GM23338 (cell line): ENCODE data around the gene GRN. TPM values are rescaled to one million over a fixed set of nuclear protein-coding genes. Genes with fewer than 3 reads are reported as not detected.
A peak's percentile ranks its signal among the peaks of the same experiment; 100 is the strongest.

Source experiments
- ATAC-seq: fragments of 200-7000 bp; cut with Tn5 transposase; 3 replicates; pipeline ENCODE4 v1.9.1; 2020
- DNase-seq: peaks from one replicate; pipeline ENCODE4 v3.0.0-alpha.2; 2015; ENCODE audit warnings: low spot score
- H2AFZ ChIP-seq: fragments of 200-600 bp; sonication (generic); 2 replicates; pipeline ENCODE4 v1.8.0; 2016; ENCODE audit warnings: antibody characterized with exemption, mild to moderate bottlenecking, moderate library complexity
- H3F3A ChIP-seq: fragments of 200-600 bp; sonication (generic); replicated peaks from 2 replicates; pipeline ENCODE4 v1.8.0; 2017; ENCODE audit warnings: antibody characterized with exemption, mixed run types, low read depth
- H3K27ac ChIP-seq: fragments of 200-600 bp; sonication (generic); 2 replicates; pipeline ENCODE4 v1.6.1; 2016; ENCODE audit warnings: low read depth
- H3K27me3 ChIP-seq: fragments of 200-600 bp; sonication (generic); 2 replicates; pipeline ENCODE4 v1.8.0; 2016; ENCODE audit warnings: mild to moderate bottlenecking, mixed run types, moderate library complexity; ENCODE audit not compliant: insufficient read depth
- H3K36me3 ChIP-seq: fragments of 200-600 bp; sonication (generic); 2 replicates; pipeline ENCODE4 v1.8.0; 2016; ENCODE audit warnings: mild to moderate bottlenecking; ENCODE audit not compliant: insufficient read depth
- H3K4me1 ChIP-seq: fragments of 200-600 bp; sonication (generic); 2 replicates; pipeline ENCODE4 v1.8.0; 2016; ENCODE audit warnings: mild to moderate bottlenecking, moderate library complexity; ENCODE audit not compliant: insufficient read depth
- H3K4me2 ChIP-seq: fragments of 200-600 bp; sonication (generic); 2 replicates; pipeline ENCODE4 v1.7.1; 2017; ENCODE audit warnings: mixed run types
- H3K4me3 ChIP-seq: fragments of 200-600 bp; sonication (generic); 2 replicates; pipeline ENCODE4 v1.6.1; 2016; ENCODE audit warnings: mixed run types
- H3K79me2 ChIP-seq: fragments of 200-600 bp; sonication (generic); replicated peaks from 2 replicates; pipeline ENCODE4 v1.8.0; 2017; ENCODE audit warnings: mild to moderate bottlenecking; ENCODE audit not compliant: insufficient read depth
- H3K9me2 ChIP-seq: fragments of 200-600 bp; sonication (generic); 2 replicates; pipeline ENCODE4 v1.8.0; 2017; ENCODE audit not compliant: insufficient read depth
- H4K20me1 ChIP-seq: fragments of 200-600 bp; sonication (generic); replicated peaks from 2 replicates; pipeline ENCODE4 v1.8.0; 2017; ENCODE audit warnings: mild to moderate bottlenecking; ENCODE audit not compliant: insufficient read depth
- H3K27ac Mint-ChIP-seq: 2 replicates; pipeline ENCODE4 v1.8.0; 2020; ENCODE audit warnings: inconsistent platforms, mild to moderate bottlenecking, moderate library complexity, mixed read lengths
- H3K27me3 Mint-ChIP-seq: 3 replicates; pipeline ENCODE4 v1.8.0; 2022; ENCODE audit warnings: low read depth, mild to moderate bottlenecking, moderate library complexity, mixed read lengths, inconsistent platforms; ENCODE audit not compliant: insufficient read depth, poor library complexity
- H3K36me3 Mint-ChIP-seq: 3 replicates; pipeline ENCODE4 v1.8.0; 2021; ENCODE audit warnings: low read depth, mild to moderate bottlenecking, inconsistent platforms, moderate library complexity, mixed read lengths
- H3K4me1 Mint-ChIP-seq: 3 replicates; pipeline ENCODE4 v1.8.0; 2020; ENCODE audit warnings: mild to moderate bottlenecking, inconsistent platforms, mixed read lengths
- H3K4me3 Mint-ChIP-seq: 3 replicates; pipeline ENCODE4 v1.8.0; 2021; ENCODE audit warnings: moderate library complexity, mild to moderate bottlenecking, inconsistent platforms, mixed read lengths
- H3K9me3 Mint-ChIP-seq: 3 replicates; pipeline ENCODE4 v1.8.0; 2020; ENCODE audit warnings: moderate library complexity, mild to moderate bottlenecking, inconsistent platforms, mixed read lengths
- CREB1 ChIP-seq: fragments of 250-450 bp; sonication (Bioruptor Pico); IDR thresholded peaks from 2 replicates; pipeline ENCODE4 v1.5.0; 2020; ENCODE audit warnings: low read depth, mild to moderate bottlenecking, moderate library complexity
- CTCF ChIP-seq, 2 experiments: fragments of 200-600 bp in 1 of 2; sonication (generic) in 1 of 2; conservative IDR thresholded peaks; 2 replicates each; pipeline versions ENCODE4 v1.5.1 to v1.6.1; 2016 to 2017; ENCODE audit warnings: antibody characterized with exemption in 2 of 2, low read depth in 2 of 2, mild to moderate bottlenecking in 2 of 2, moderate library complexity in 1 of 2
- NANOG ChIP-seq: IDR thresholded peaks from 2 replicates; pipeline ENCODE4 v1.6.1; 2016; ENCODE audit warnings: antibody characterized with exemption, borderline replicate concordance
- POLR2AphosphoS5 ChIP-seq: IDR thresholded peaks from 2 replicates; pipeline ENCODE4 v1.6.1; 2016; ENCODE audit warnings: antibody characterized with exemption, low read depth
- ZNF331 ChIP-seq: fragments of 250-450 bp; sonication (Bioruptor Pico); IDR thresholded peaks from 2 replicates; pipeline ENCODE4 v1.5.0; 2020; ENCODE audit warnings: low read depth, mild to moderate bottlenecking, moderate library complexity
- ZNF462 ChIP-seq: fragments of 250-450 bp; sonication (Bioruptor Pico); IDR thresholded peaks from 2 replicates; pipeline ENCODE4 v1.5.0; 2020; ENCODE audit warnings: mild to moderate bottlenecking, moderate library complexity
- polyA plus RNA-seq: library from polyadenylated mRNA; unstranded; fragments of >200 nt; fragmentation: Nextera tagmentation; extraction: Ambion mirVana; gene quantifications from 2 replicates; pipeline ENCODE4 v1.2.1, GENCODE V29; 2016
- total RNA-seq: library from RNA; depleted of rRNA; stranded (reverse); fragments of >200 nt; shearing (Covaris generic); gene quantifications from 2 replicates; pipeline ENCODE4 v1.2.3, GENCODE V29; 2014

Gene GRN
- total and polyA plus RNA-seq, 2 experiments from 2014 or later, result 101 to 216 TPM

DNA sequence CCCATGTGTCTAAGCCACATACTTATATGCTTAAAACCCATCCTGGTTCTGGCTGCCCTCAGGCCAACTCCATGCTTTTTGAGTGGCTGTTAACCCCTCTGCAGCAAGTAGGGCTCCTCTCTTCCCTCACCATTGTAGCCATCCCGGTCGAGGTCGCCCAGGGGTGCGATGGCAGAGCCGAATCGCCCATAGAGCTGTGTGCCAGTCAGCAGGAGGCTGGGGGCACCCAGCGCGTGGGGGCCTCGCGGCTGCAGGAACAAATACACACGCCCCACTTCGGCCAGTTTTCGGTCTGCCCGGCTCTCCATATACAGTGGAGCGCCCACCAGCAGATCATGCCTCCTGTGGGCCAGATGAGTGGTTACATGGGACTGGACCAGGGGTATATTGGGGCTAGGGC is 38.3 kb downstream of the GRN start (continued):
- TF ChIP-seq ZNF462 (CRISPR knock-in tag) (no peak), POLR2AphosphoS5 (no peak), ZNF331 (CRISPR knock-in tag) (no peak), CTCF (conservative IDR thresholded peaks at IDR 0.05; ENCODE audit: low read depth in 2 of 2) (no peak)

- Mint-ChIP-seq H3K4me1 (peaks cover 13% of the 10 kb centered on the region), H3K27me3 (peaks cover 42% of the 10 kb centered on the region), H3K4me3 (no peak overlapping the region), H3K36me3 (no peaks in the 10 kb centered on the region; the same call in 2 of the 3 replicates), H3K9me3 (no peaks in the 10 kb centered on the region), H3K27ac (no peak overlapping the region)
- ATAC-seq (no peak), DNase-seq (no peak)
- Histone ChIP-seq H3K9me2 (no peaks in the 10 kb centered on the region), H3F3A (0 out of 2 replicates have a peak, but pooled peaks cover 3% of the 10 kb centered on the region), H3K4me1 (peaks cover 7% of the 10 kb centered on the region), H3K4me2 (peak overlapping the region; percentile 98), H3K27me3 (peaks cover 51% of the 10 kb centered on the region), H4K20me1 (no peaks in the 10 kb centered on the region), H3K36me3 (no peaks in the 10 kb centered on the region), H3K27ac (no peak overlapping the region), H3K79me2 (no peaks in the 10 kb centered on the region), H3K4me3 (peak overlapping the region; percentile 82; the same call in 1 of the 2 replicates), H2AFZ (no peak overlapping the region)
- TF ChIP-seq CREB1 (CRISPR knock-in tag) (no peak), ZNF462 (CRISPR knock-in tag) (no peak), NANOG (no peak), POLR2AphosphoS5 (no peak)
Measured at GRCh38 chr17:44383861-44384260, 38.8 kb downstream of the GRN start.
